HG03520 (cell line): Measurements from ENCODE around the gene DSC1.
"Not testable (repeated sequence)": the region's sequence is repeated elsewhere in the genome, so short reads cannot be mapped to it uniquely, and the experiment has no call there.

ENCODE experiments used
- ATAC-seq: cut with Tn5 transposase; IDR thresholded peaks from one replicate; pipeline ENCODE4 v1.9.1; 2021; ENCODE audit warnings: mild to moderate bottlenecking, moderate library complexity; ENCODE audit not compliant: unreplicated experiment

DSC1 gene

GRCh38 chr18:31162825-31163435, at the start of gene DSC1:
TSS of gene DSC1 (minus strand) at chr18:31162856. CDS start at chr18:31162594, 262 bp downstream.
- no peak for ATAC-seq

- no peak for ATAC-seq
These were observed 48.4 kb upstream of the DSC1 start for GRCh38 chr18:31211047-31211446.

- no peak for ATAC-seq
These were observed 46.4 kb upstream of the DSC1 start for GRCh38 chr18:31209041-31209440.

GRCh38 chr18:31207391-31207790, 44.7 kb upstream of the DSC1 start:
- ATAC-seq: no peak

- peak; percentile 83 for ATAC-seq
These were observed 44.2 kb upstream of the DSC1 start for GRCh38 chr18:31206787-31207381.

GRCh38 chr18:31206071-31206470, 43.4 kb upstream of the DSC1 start:
- no peak for ATAC-seq

GRCh38 chr18:31205273-31205672, 42.6 kb upstream of the DSC1 start:
- no peak for ATAC-seq

- ATAC-seq: no peak
These were observed 42.2 kb upstream of the DSC1 start for GRCh38 chr18:31204833-31205232.

GRCh38 chr18:31204166-31204565, 41.5 kb upstream of the DSC1 start:
- no peak for ATAC-seq

- no peak for ATAC-seq
These were observed 41.1 kb upstream of the DSC1 start for GRCh38 chr18:31203794-31204148.

GRCh38 chr18:31203096-31203793, 40.6 kb upstream of the DSC1 start:
- no peak for ATAC-seq

- ATAC-seq: no peak
These were observed 36.6 kb upstream of the DSC1 start for GRCh38 chr18:31199190-31199769.

- no peak for ATAC-seq
These were observed 35.0 kb upstream of the DSC1 start for GRCh38 chr18:31197676-31198075.

- no peak for ATAC-seq
These were observed 32.4 kb upstream of the DSC1 start for GRCh38 chr18:31195063-31195462.

- no peak for ATAC-seq
These were observed 29.6 kb upstream of the DSC1 start for GRCh38 chr18:31192086-31192776.

GRCh38 chr18:31190919-31191318, 28.3 kb upstream of the DSC1 start:
- no peak for ATAC-seq

GRCh38 chr18:31189757-31190156, 27.1 kb upstream of the DSC1 start:
- no peak for ATAC-seq

- ATAC-seq: no peak
These were observed 22.7 kb upstream of the DSC1 start for GRCh38 chr18:31185186-31185950.

GRCh38 chr18:31183302-31183701, 20.6 kb upstream of the DSC1 start:
- no peak for ATAC-seq

- not testable (repeated sequence) for ATAC-seq
These were observed 14.7 kb upstream of the DSC1 start for GRCh38 chr18:31177369-31177768.

GRCh38 chr18:31176531-31176930, 13.9 kb upstream of the DSC1 start:
- ATAC-seq: no peak
